Amniotic epithelial cell (primary cell): ENCODE results near the gene CACNG7.
"Not testable (repeated sequence)": the region's sequence is repeated elsewhere in the genome, so short reads cannot be mapped to it uniquely, and the experiment has no call there.

Source experiments
- DNase-seq: peaks from one replicate; pipeline ENCODE4 v3.0.0-alpha.2; 2010; ENCODE audit warnings: low read depth

The CACNG7 gene

GRCh38 chr19:53906211-53907192, 2.6 kb upstream of the CACNG7 start:
- no peak for DNase-seq

GRCh38 chr19:53907193-53907581, 1.9 kb upstream of the CACNG7 start:
- DNase-seq: no peak

- no peak for DNase-seq
These were observed 1.4 kb upstream of the CACNG7 start for GRCh38 chr19:53907690-53908089.

DNA sequence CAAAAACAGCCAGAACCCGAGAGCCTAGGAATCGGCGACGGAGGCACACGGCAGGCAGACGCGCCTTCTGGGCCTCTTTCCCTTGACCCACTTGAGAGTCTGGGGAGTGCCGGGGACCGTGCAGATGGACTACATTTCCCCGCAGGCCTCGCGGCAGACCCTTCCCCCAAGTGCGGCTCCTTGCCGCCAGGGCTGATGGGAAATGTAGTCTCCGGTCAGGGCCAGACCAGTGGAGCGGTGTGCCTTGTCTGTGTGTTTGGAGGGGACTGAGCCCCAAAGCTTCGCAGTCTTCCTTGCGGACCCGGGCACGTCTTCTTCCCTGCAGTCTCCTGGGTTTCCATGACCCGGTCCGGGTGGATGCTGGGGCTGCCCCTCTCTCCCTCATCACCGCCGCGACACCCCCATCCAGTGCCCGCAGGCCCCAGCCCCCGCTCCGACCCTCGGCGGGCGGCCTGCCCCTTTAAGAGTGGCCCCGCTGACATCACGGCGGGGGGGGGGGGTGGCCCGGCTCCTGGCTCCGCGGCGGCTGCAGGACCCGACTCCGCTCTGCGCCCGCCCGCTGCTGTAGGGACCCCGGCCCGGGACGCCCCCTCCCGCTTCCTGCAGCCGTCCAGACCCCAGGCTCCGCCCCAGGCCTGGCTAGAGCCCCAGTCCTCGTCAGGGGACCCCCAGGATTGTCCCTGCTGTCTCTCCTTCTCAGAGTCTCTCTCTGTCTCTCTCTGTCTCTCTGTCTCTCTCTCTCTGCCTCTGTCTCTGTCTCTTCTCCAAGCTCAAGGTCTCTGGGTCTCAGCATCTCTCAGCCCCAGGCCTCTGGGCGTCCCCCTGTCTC, 758 bp upstream of the CACNG7 start:
- DNase-seq: peak; percentile 31

GRCh38 chr19:53909471-53910169, 542 bp downstream of the CACNG7 start:
- no peak for DNase-seq

DNA sequence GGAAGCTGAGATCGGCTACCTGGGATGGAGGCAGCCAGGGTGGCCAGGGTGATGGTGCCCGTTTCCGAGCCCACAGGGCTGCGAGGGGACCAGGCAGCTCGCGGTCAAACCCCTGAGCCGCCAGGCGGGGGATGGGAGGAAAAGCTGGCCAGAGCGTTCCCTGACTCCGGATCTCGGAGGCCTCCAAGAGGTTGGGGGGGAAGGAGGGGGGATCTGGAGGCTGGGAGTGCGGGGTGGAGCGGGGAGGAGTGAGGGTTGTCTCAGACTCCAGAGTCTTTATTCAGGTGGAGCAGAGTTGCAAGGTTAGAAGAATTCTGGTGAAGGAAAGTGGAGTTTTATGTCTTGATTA, 1.1 kb downstream of the CACNG7 start:
- no peak for DNase-seq

- DNase-seq: no peak
These were observed 3.6 kb downstream of the CACNG7 start for GRCh38 chr19:53912653-53913052.

DNA sequence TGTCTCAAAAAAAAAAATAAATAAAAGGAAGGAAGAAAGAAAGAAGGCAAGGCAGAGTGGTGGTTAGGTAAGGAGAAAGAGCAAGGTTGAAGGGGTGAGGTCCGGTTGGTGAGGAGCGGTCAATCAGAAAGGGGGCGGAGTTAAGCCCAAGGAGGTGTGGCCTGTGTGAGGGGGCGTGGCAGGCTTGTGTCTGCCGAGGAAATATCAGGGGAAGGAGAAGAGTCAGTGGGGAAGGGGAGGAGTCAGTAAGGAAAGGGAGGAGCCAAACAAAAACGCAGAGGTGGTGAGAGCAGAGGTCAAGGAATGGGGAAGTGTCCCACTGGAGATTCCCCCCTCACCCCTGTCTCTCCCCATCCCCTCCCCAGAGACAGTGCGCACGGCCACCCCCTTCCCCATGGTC, 5.9 kb downstream of the CACNG7 start:
- DNase-seq: no peak

DNA sequence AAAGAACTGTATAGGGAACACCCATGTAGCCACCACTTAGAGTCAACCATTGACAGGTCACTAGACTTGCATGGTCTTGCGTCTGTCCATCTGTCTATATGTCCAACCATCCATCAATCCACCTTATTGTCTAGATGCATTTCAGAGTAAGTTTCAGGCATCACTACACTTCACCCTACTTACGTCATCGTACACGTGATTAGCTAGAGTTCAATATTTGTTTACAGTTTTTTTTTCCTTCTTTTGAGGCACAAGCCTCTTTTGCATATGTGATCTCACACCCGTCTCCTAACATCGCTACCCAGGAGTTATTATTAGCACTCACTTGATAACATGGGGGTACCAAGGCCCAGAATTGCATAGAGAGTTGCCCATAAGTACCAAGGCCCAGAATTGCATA, 6.9 kb downstream of the CACNG7 start:
- DNase-seq: no peak

DNA sequence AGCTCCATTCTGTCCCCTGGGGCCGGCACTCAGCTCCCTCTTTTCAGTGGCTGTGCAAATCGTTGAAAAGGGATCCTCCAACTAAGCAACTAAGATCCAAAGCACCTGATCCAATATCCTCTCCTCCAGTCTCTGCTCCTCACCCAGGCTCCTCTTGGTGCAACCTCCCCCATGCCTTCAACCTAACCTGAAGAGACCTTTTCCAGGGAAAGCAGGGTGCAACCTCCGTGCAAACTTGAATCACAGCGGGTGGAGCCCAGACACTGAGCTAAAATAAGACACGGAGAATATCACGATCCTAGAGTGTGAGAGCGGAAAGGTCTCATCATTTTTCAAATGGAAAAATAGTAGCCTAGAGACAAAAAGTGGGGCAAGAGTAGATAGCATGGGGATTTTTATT, 8.3 kb downstream of the CACNG7 start:
- no peak for DNase-seq

- DNase-seq: peak; percentile 75
These were observed 18.7 kb downstream of the CACNG7 start for GRCh38 chr19:53927739-53928138.

GRCh38 chr19:53936029-53936428, 27.0 kb downstream of the CACNG7 start:
- no peak for DNase-seq

GRCh38 chr19:53942001-53942786, 33.1 kb downstream of the CACNG7 start:
- DNase-seq: no peak

DNA sequence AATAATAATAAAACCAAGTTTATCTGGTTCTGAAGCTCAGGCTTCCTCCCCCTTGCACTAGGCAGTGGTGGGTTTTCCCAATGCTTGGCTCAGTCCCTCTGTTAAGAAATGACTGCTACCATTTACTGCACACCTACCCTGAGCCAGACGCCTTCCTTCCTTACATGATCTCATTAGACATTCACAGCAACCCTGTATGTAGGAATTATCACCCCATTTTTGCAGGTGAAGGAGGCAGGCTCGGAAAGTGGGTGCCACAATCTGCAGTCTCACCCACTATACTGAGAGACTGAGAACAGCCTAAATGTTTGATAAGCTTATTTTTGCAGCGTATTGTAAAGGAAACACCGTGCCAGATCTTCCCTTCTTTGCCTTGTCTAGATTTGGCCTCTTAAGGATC, 35.3 kb downstream of the CACNG7 start:
- no peak for DNase-seq

DNA sequence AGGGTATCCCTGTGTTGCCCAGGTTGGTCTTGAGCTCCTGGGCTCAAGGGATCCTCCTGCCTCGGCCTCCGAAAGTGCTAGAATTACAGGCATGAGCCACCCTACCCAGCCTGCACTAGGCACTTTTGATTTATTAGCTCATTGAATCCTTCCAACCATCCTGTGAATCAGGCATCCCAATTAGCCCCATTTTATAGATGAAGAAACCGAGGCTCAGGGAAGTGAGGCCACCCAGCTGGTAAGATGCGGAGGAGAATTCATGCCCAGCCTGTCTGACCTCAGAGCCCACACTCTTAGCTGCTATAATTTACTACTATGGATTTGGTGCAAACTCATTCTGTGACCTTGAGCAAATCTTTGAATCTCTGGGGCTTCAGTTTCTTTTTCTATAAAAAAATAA, 35.9 kb downstream of the CACNG7 start:
- no peak for DNase-seq

DNA sequence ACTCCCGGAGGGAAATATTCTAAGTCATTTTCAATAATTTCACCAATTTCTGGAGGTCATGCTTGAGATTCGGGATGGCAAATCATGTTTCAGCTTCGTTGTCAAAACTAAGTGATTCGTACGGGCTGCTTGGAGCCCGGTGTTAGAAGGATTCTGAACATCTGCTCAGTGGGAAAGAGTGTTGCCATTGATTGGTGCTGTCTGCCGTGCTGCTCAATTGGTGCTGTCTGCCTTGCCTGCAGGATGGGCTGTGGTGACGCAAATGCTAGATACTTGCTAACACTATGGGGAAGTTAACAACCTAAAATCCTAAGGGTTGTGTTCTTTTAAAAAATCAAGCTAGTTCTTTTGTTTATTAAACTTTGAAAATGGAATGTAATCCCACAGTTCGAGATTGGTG, 36.4 kb downstream of the CACNG7 start:
- peak; percentile 29 for DNase-seq

- no peak for DNase-seq
These were observed 36.9 kb downstream of the CACNG7 start for GRCh38 chr19:53945998-53946397.

DNA sequence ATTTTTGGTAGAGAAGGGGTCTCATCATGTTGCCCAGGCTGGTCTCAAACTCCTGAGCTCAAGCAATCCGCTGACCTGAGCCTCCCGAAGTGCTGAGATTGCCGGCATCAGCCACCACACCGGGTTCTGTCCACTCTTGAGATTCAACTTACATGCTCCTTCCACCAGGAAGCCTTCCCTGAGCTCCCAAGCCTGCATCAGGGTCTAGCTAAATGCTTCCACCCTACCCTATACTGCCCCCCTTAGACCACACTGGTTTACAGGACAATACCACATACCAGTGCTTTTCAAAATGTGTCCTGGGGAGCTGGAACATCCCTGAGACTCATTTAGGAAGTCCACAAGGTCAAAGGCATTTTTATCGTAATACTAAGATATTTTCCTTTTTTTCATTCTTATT, 38.5 kb downstream of the CACNG7 start:
- no peak for DNase-seq

DNA sequence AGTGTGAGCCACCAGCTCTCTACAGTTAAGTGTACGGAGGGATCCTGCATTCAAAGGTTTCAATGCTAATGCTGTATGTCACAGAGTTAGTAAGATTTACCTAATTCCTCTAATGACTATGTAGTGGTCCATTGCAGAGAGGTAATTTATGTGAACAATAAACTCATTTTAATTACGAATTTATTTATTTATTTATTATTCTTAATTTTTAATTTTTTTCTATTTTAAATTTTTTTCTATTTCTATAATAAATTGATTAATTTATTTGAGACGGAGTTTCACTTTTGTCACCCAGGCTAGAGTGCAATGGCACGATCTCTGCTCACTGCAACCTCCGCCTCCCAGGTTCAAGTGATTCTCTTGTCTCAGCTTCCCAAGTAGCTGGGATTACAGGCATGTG, 39.5 kb downstream of the CACNG7 start:
- not testable (repeated sequence) for DNase-seq

GRCh38 chr19:53951436-53951835, 42.4 kb downstream of the CACNG7 start:
- DNase-seq: no peak

DNA sequence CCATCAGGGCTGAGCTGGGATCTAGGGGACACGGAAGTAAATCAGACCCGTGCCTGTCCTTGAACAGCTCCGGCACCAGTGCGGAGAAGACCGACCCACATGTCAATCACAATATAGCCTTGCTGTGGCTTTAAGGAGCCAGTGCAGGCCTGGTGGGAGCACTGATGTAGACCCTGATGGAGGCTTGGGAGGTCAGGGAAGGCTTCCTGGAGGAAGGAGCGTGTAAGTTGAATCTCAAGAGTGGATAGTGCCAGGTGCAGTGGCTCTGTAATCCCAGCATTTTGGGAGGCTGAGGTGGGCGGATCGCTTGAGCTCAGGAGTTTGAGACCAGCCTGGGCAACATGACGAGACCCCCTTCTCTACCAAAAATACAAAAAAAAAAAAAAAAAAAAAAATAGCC, 42.9 kb downstream of the CACNG7 start:
- DNase-seq: no peak

DNA sequence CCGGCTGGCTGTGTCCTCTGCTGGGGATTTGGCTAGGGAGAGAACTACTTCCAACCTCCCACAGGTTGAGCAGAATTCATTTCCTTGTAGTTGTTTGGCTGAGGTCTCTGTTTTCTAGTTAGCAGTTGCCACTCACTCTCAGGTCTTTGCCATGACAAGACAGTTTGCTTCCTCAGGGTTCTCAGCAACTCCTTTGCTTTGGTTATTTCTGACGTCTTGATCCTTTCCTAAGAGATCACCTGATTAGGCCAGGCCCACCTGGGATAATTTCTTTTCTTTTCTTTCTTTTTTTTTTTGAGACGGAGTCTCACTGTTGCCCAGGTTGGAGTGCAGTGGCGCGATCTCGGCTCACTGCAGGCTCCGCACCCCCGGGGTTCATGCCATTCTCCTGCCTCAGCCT, 44.3 kb downstream of the CACNG7 start:
- no peak for DNase-seq
